ENCODE measurements around the gene ACLY. TPM values are rescaled to one million over a fixed set of nuclear protein-coding genes. Genes with fewer than 3 reads are reported as not detected.

The ACLY gene
- total RNA-seq, 4 donors from 2014 or later = 40.5 to 81.9 (median 72.9) TPM

GRCh38 chr17:41896726-41897125, 22.0 kb downstream of the ACLY start:
- H3K9me3 ChIP-seq = no peaks in the 10 kb centered on the region
- DNase-seq (ENCODE audit: low spot score in 2 of 2) = no peak
- TF ChIP-seq CTCF (IDR thresholded peaks at IDR 0.05) = no peak
- no peak for TF ChIP-seq EP300 (IDR thresholded peaks at IDR 0.05)
- no peak for TF ChIP-seq POLR2AphosphoS5 (IDR thresholded peaks at IDR 0.05)
- no peak for TF ChIP-seq POLR2A (IDR thresholded peaks at IDR 0.05)
- 90% methylated on average over 6 of the region's 6 CpGs for WGBS
- no peak overlapping the region for H3K4me3 ChIP-seq
- no peak overlapping the region for H3K27ac ChIP-seq
- peaks cover 20% of the 10 kb centered on the region for H3K4me1 ChIP-seq
- no peaks in the 10 kb centered on the region for H3K27me3 ChIP-seq
- peaks cover 91% of the 10 kb centered on the region for H3K36me3 ChIP-seq

GRCh38 chr17:41895617-41896016, 23.1 kb downstream of the ACLY start:
- peaks cover 91% of the 10 kb centered on the region for H3K36me3 ChIP-seq
- H3K4me1 ChIP-seq = peaks cover 20% of the 10 kb centered on the region
- DNase-seq (ENCODE audit: low spot score in 2 of 2) = no peak
- H3K4me3 ChIP-seq = no peak overlapping the region
- 66% methylated on average over 5 of the region's 5 CpGs for WGBS
- peak overlapping the region; percentile 76 for H3K27ac ChIP-seq
- H3K27me3 ChIP-seq = no peaks in the 10 kb centered on the region
- TF ChIP-seq CTCF (IDR thresholded peaks at IDR 0.05) = no peak
- no peak for TF ChIP-seq POLR2AphosphoS5 (IDR thresholded peaks at IDR 0.05)
- TF ChIP-seq EP300 (IDR thresholded peaks at IDR 0.05) = no peak
- no peak for TF ChIP-seq POLR2A (IDR thresholded peaks at IDR 0.05)
- H3K9me3 ChIP-seq = no peaks in the 10 kb centered on the region

- Histone ChIP-seq H3K4me1 (peaks cover 20% of the 10 kb centered on the region), H3K36me3 (peaks cover 92% of the 10 kb centered on the region), H3K4me3 (no peak overlapping the region), H3K27ac (peak overlapping the region; percentile 76), H3K9me3 (no peaks in the 10 kb centered on the region), H3K27me3 (no peaks in the 10 kb centered on the region)
- DNase-seq (ENCODE audit: low spot score in 2 of 2) = no peak
- TF ChIP-seq EP300 (IDR thresholded peaks at IDR 0.05) = no peak
- 43% methylated on average over 7 of the region's 7 CpGs for WGBS
These were observed 23.9 kb downstream of the ACLY start for GRCh38 chr17:41894791-41895331.

- Histone ChIP-seq H3K9me3 (no peaks in the 10 kb centered on the region), H3K4me3 (no peak overlapping the region), H3K36me3 (peaks cover 93% of the 10 kb centered on the region), H3K4me1 (peaks cover 20% of the 10 kb centered on the region), H3K27ac (no peak overlapping the region), H3K27me3 (no peaks in the 10 kb centered on the region)
- WGBS = 86% methylated on average over 3 of the region's 3 CpGs
- TF ChIP-seq EP300 (IDR thresholded peaks at IDR 0.05) (no peak), POLR2A (IDR thresholded peaks at IDR 0.05) (no peak), CTCF (IDR thresholded peaks at IDR 0.05) (no peak), POLR2AphosphoS5 (IDR thresholded peaks at IDR 0.05) (no peak)
- no peak for DNase-seq (ENCODE audit: low spot score in 2 of 2)
These were observed 25.4 kb downstream of the ACLY start for GRCh38 chr17:41893384-41893783.

- TF ChIP-seq POLR2A (IDR thresholded peaks at IDR 0.05) (no peak), POLR2AphosphoS5 (IDR thresholded peaks at IDR 0.05) (no peak), EP300 (IDR thresholded peaks at IDR 0.05) (no peak), CTCF (IDR thresholded peaks at IDR 0.05) (no peak)
- H3K36me3 ChIP-seq = peaks cover 93% of the 10 kb centered on the region
- no peak overlapping the region for H3K27ac ChIP-seq
- no peak overlapping the region for H3K4me3 ChIP-seq
- 97% methylated on average over 4 of the region's 4 CpGs for WGBS
- no peaks in the 10 kb centered on the region for H3K27me3 ChIP-seq
- H3K9me3 ChIP-seq = no peaks in the 10 kb centered on the region
- H3K4me1 ChIP-seq = peaks cover 20% of the 10 kb centered on the region
- no peak for DNase-seq (ENCODE audit: low spot score in 2 of 2)
These were observed 26.8 kb downstream of the ACLY start for GRCh38 chr17:41892021-41892376.

Data from suprapubic skin (tissue), 4 donors.